ENCODE results near the gene PTTG1. TPM values are rescaled to one million over a fixed set of nuclear protein-coding genes. Genes with fewer than 3 reads are reported as not detected.
A peak's percentile ranks its signal among the peaks of the same experiment; 100 is the strongest.

PTTG1 gene
- total RNA-seq (10 to 100 TPM in 4 of 9 donors, 1 to 10 TPM in 5; 2.2 to 56.3 (median 6.5) TPM), polyA plus RNA-seq (1 to 10 TPM; 3.2 to 8.7 (median 4.8) TPM)
- long read RNA-seq, donor 1, transcript PTTG1-202 (5 exons, 1,070 nt) = minor isoform, 13 of 56 reads
- long read RNA-seq, donor 1, transcript PTTG1-201 (6 exons, 753 nt) = major isoform, 15 of 56 reads
- long read RNA-seq, donor 1, partial matches to known transcripts = 26 of 56 reads
- long read RNA-seq, donor 1, other reads (novel, unspliced or antisense) = 0 of 56 reads
- long read RNA-seq, donor 2, partial matches to known transcripts = 7 of 12 reads
- long read RNA-seq, donor 2, other reads (novel, unspliced or antisense) = 0 of 12 reads
- long read RNA-seq, donor 3, transcript PTTG1-202 (5 exons, 1,070 nt) = minor isoform, 6 of 22 reads
- long read RNA-seq, donor 3, transcript PTTG1-201 (6 exons, 753 nt) = major isoform, 8 of 22 reads
- long read RNA-seq, donor 3, partial matches to known transcripts = 7 of 22 reads
- long read RNA-seq, donor 3, other reads (novel, unspliced or antisense) = 0 of 22 reads
- long read RNA-seq, donor 4, partial matches to known transcripts = 0 of 1 reads
- long read RNA-seq, donor 4, other reads (novel, unspliced or antisense) = 0 of 1 reads
- long read RNA-seq, donor 5, partial matches to known transcripts = 1 of 5 reads
- long read RNA-seq, donor 5, other reads (novel, unspliced or antisense) = 0 of 5 reads
- long read RNA-seq, donor 6, partial matches to known transcripts = 0 of 1 reads
- long read RNA-seq, donor 6, other reads (novel, unspliced or antisense) = 0 of 1 reads
- long read RNA-seq, donor 7, transcript PTTG1-201 (6 exons, 753 nt) = major isoform, 14 of 33 reads
- long read RNA-seq, donor 7, transcript PTTG1-202 (5 exons, 1,070 nt) = minor isoform, 6 of 33 reads
- long read RNA-seq, donor 7, partial matches to known transcripts = 11 of 33 reads
- long read RNA-seq, donor 7, other reads (novel, unspliced or antisense) = 0 of 33 reads
- long read RNA-seq, donor 8, transcript PTTG1-202 (5 exons, 1,070 nt) = minor isoform, 6 of 82 reads
- long read RNA-seq, donor 8, transcript PTTG1-201 (6 exons, 753 nt) = major isoform, 28 of 82 reads
- long read RNA-seq, donor 8, partial matches to known transcripts = 44 of 82 reads
- long read RNA-seq, donor 8, other reads (novel, unspliced or antisense) = 0 of 82 reads
- long read RNA-seq, donor 9, transcript PTTG1-201 (6 exons, 753 nt) = major isoform, 11 of 33 reads
- long read RNA-seq, donor 9, transcript PTTG1-202 (5 exons, 1,070 nt) = minor isoform, 5 of 33 reads
- long read RNA-seq, donor 9, partial matches to known transcripts = 14 of 33 reads
- long read RNA-seq, donor 9, other reads (novel, unspliced or antisense) = 0 of 33 reads
- long read RNA-seq, donor 10, transcript PTTG1-202 (5 exons, 1,070 nt) = minor isoform, 7 of 40 reads
- long read RNA-seq, donor 10, transcript PTTG1-201 (6 exons, 753 nt) = major isoform, 9 of 40 reads
- long read RNA-seq, donor 10, partial matches to known transcripts = 23 of 40 reads
- long read RNA-seq, donor 10, other reads (novel, unspliced or antisense) = 0 of 40 reads

GRCh38 chr5:160421625-160422258, at the start of gene PTTG1:
PTTG1 (plus strand) TSS chr5:160421855; CDS start chr5:160422313, 458 bp downstream.
- Histone ChIP-seq H3K27me3 (no peaks in the 10 kb centered on the region), H3K36me3 (replicated peaks in 1 of 2) (no peaks in the 10 kb centered on the region), H3K4me3 (peak within 1 kb of the TSS in 2 of 4 donors; percentile 41 to 77), H3K9me3 (replicated peaks in 1 of 3) (no peaks in the 10 kb centered on the region), H3K27ac (peak within 1 kb of the TSS in 4 of 5 donors; percentile 15 to 88 (median 73)), H3K4me1 (replicated peaks in 1 of 2) (peaks cover 12 to 28% of the 10 kb centered on the region in 2 donors)
- peak; percentile 94 to 98 (median 96) for DNase-seq
- WGBS, 4 donors = 0 to 1% (median 1%) methylated on average over 20 to 39 of the region's 39 CpGs
- intact Hi-C loops (cut with DNase I) = no loop called here
- no peak for TF ChIP-seq CTCF (IDR thresholded peaks at IDR 0.05)
- TF ChIP-seq POLR2A (IDR thresholded peaks at IDR 0.05) = peak in 1 of 2 donors; percentile 71

- no peaks in the 10 kb centered on the region for H3K27me3 ChIP-seq
- H3K4me3 ChIP-seq = no peak overlapping the region
- intact Hi-C loops (cut with DNase I) = no loop called here
- DNase-seq = no peak
- TF ChIP-seq POLR2A (IDR thresholded peaks at IDR 0.05) = no peak
- no peak for TF ChIP-seq CTCF (IDR thresholded peaks at IDR 0.05)
- H3K4me1 ChIP-seq (replicated peaks in 1 of 2) = no peaks in the 10 kb centered on the region
- no peaks in the 10 kb centered on the region for H3K9me3 ChIP-seq (replicated peaks in 1 of 3)
- no peaks in the 10 kb centered on the region for H3K36me3 ChIP-seq (replicated peaks in 1 of 2)
- H3K27ac ChIP-seq = no peak overlapping the region
Measured at GRCh38 chr5:160375166-160375565, 46.5 kb upstream of the PTTG1 start.

- H3K9me3 ChIP-seq (replicated peaks in 1 of 3) = no peaks in the 10 kb centered on the region
- H3K36me3 ChIP-seq (replicated peaks in 1 of 2) = no peaks in the 10 kb centered on the region
- no peaks in the 10 kb centered on the region for H3K27me3 ChIP-seq
- intact Hi-C loops (cut with DNase I) = no loop called here
- no peak overlapping the region for H3K4me3 ChIP-seq
- WGBS, 4 donors = 80 to 92% (median 83%) methylated on average over 2 of the region's 2 CpGs
- DNase-seq = no peak
- H3K4me1 ChIP-seq (replicated peaks in 1 of 2) = no peaks in the 10 kb centered on the region
- TF ChIP-seq CTCF (IDR thresholded peaks at IDR 0.05) (no peak), POLR2A (IDR thresholded peaks at IDR 0.05) (no peak)
- no peak overlapping the region for H3K27ac ChIP-seq
Measured at GRCh38 chr5:160375701-160376100, 46.0 kb upstream of the PTTG1 start.
